Fibroblast of mammary gland (primary cell): Measurements from ENCODE around the gene NSMF.

Experiments used
- DNase-seq: peaks from one replicate; pipeline ENCODE4 v3.0.0-alpha.2; 2010; ENCODE audit warnings: low read depth
- H3K4me3 ChIP-seq: 2 replicates; pipeline ENCODE4 v1.5.1; 2011; ENCODE audit warnings: low read depth, mild to moderate bottlenecking, low read length, moderate library complexity; ENCODE audit not compliant: control insufficient read depth
- TF ChIP-seq, protein P1 (sequence below): conservative IDR thresholded peaks from 2 replicates; pipeline ENCODE4 v1.5.1; 2011; ENCODE audit warnings: low read depth, low read length, inconsistent platforms; ENCODE audit not compliant: control insufficient read depth, insufficient read depth

NSMF gene

DNA sequence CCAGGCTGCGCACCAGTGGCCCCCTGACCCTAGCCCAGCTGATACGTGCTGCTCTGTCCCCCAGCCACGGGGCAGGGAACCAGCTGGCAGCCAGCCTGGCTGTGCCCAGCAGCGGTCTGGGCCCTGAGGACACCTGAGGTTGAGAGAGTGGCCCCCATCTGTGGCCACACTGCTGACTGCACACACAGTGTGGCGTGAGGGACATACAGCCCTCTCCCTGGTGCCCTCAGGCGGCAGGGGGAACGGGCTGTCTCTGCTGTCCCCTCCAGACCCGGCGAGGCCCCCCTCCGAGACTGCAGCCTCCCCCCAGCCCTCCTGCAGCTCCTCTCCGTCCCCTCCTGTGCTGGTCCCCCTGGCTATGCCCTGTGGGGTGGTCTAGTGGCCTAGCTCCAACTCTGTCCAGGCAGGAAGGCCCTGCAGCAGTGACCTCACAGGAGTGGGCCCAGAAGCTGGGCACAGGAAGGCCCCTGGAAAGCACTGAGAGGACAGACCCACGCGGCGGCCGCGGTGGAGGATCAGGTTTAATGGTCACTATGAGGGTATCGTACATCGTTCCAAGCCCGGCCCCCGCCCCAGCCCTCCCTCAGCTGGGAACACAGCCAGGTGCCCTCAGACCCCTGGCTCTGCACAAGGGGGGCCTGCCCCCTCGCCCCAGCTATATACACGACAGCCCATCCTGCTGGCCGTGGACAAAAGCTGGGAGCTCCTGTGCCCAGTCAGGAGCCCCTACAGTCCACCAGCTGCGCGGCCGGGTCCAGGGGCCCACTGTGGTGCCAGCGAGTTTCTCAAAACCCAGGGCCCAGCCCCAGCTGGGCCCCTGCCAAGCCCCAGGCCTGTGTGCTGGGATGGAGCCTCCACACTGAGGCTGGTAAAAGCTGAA lies 11.2 kb downstream of the NSMF start:
- DNase-seq: no peak
- no peak overlapping the region for H3K4me3 ChIP-seq
- TF ChIP-seq, protein P1, sequence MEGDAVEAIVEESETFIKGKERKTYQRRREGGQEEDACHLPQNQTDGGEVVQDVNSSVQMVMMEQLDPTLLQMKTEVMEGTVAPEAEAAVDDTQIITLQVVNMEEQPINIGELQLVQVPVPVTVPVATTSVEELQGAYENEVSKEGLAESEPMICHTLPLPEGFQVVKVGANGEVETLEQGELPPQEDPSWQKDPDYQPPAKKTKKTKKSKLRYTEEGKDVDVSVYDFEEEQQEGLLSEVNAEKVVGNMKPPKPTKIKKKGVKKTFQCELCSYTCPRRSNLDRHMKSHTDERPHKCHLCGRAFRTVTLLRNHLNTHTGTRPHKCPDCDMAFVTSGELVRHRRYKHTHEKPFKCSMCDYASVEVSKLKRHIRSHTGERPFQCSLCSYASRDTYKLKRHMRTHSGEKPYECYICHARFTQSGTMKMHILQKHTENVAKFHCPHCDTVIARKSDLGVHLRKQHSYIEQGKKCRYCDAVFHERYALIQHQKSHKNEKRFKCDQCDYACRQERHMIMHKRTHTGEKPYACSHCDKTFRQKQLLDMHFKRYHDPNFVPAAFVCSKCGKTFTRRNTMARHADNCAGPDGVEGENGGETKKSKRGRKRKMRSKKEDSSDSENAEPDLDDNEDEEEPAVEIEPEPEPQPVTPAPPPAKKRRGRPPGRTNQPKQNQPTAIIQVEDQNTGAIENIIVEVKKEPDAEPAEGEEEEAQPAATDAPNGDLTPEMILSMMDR: no peak

DNA sequence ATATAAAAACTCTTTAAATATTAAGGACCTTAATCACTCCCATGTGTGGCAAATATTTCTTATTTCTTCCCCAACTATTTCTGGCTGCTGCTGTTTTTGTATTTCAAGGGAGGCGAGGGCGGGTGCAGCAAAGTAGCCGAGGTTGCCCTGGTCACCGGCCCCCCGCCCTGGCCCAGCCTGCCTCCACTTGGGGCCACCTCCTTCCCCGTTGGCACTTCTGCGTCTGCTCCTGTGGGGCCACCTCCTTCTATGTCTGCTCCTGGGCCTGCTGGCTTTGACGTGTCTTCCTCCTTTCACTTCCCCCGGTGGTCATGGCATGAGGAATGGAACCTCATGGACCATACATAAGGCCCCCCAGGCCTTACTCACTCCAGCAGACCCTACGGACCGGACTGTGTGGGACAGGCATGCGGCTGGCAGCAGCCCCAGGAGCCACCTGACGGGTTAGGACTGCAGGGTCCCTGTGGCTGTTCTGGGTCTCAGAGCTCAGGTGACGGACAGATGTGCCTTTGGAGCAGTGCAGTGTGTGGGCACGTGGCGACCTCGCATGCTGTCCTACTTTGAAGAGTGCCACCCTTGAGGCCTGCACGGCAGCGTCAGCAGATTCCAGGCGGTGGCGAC lies 12.2 kb downstream of the NSMF start:
- no peak overlapping the region for H3K4me3 ChIP-seq
- TF ChIP-seq, protein P1: no peak
- peak; percentile 35 for DNase-seq

DNA sequence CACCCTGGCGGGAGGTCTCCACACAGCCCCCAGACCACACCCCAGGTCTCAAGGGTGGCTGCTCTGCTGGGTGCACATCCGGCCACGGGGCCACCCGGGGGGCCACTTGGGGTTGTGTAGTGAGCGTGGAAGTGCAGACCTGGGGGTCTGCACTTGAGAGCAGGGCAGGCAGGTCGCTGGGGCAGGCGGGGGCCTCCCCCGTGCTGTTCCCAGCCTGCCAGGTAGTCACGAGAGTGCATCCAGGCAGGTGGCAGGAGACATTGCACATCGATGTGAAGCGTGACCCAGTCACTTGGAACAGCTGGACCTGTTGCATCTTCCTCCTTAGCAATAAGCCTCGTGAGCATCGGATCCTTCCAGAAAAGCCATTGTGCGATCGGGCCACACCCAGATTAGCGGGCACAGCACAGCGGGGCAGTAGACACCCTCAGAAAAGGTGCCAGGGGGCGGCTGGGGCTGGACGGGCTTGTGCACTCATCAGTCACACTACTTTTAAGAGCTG lies 13.2 kb downstream of the NSMF start:
- DNase-seq: peak; percentile 25

DNA sequence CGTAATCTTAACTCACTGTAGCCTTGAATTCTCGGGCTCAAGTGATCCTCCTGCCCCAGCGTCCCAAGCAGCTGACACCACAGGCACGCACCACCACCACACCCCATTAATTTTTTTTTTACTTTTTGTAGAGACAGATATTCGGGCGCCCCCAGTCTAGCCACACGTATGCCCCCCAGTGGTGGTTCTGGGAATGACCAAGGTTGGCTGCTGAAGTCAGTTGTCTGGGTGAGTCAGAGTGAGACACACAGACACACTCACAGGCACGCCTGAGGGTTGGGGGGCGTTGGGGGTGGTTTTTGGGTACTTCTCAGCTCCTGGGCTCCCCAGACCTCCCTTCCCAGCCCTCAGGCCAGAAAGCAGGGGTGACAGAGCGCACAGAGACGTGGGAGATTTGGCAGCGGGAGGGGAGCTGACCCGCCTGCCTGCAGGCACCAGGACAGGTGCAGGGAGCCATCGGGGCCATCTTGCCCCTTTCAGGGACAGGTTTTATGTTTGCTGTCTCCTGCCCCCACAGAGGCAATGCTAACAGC lies 13.8 kb downstream of the NSMF start:
- TF ChIP-seq, protein P1: peak; percentile 79
- H3K4me3 ChIP-seq: no peak overlapping the region
- DNase-seq: peak; percentile 82

More for the DNA sequence above, 13.2 kb downstream of the NSMF start:
- TF ChIP-seq, protein P1: no peak
- H3K4me3 ChIP-seq: no peak overlapping the region

DNA sequence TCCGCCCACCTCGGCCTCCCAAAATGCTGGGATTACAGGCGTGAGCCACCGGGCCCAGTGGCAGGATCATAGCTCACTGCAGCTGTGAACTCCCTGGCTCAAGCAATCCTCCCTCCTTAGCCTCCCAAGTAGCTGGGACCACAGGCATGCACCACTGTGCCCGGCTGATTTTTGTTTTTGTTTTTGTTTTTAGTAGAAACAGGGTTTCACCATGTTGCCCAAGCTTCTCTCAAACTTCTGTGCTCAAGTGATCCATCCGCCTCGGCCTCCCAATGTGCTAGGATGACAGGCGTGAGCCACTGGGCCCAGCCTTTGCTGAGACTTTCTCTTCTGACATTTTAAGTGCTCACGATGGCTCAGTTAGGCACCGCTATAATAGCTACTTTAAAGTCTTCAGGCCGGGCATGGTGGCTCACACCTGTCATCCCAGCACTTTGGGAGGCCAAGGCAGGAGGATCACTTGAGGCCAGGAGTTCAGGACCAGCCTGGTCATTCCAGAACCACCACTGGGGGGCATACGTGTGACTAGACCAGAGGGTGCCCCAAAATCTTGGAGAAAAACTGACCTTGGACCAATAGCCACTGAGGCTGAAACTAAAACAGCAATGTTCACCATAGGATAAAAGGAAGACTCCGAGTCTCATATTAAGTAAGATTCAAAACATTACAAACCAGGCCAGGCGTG lies 14.9 kb downstream of the NSMF start:
- no peak for DNase-seq
- TF ChIP-seq, protein P1: no peak
- H3K4me3 ChIP-seq: no peak overlapping the region

DNA sequence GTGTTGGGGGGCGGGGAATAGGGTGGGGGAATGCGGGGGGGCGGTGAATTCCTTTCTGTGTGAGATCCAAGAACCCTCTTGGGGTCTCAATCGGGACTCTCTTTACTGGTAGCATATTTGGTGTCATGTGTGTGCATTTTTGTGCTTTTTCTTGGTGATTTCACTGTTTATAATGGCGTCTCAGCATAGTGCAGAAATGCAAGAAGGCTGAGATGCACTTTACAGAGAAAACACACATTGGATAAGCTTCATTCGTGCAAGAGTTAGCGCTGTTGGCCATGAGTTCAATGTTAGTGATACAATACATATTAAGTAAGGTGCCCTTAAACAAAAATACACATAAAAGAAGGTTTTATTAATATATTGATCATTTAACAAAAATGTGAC lies 17.2 kb downstream of the NSMF start:
- no peak for DNase-seq
- TF ChIP-seq, protein P1: no peak
- no peak overlapping the region for H3K4me3 ChIP-seq
